ENCODE results near the gene ANAPC5.

ANAPC5 gene

DNA sequence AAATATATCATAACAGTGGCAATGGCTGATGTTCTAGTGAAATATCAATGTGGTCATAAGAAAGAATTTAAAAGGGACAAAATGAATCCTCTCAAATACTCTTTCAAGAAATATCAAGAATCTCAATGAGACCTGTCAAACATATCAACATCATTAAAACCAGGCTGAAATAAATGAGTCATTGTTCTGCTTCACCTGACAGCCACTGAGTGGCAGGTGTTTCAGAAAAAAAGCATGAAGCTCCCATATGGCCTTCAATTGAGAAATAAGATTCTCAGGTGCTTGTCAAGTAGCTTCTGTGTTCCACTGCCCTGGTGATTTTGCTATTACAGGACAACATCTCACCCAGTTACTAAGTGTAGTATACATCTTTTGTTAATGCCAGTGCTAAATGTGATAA lies 21.5 kb downstream of the ANAPC5 start:
- DNase-seq (ENCODE audit: low spot score) = no peak
- H3K4me1 ChIP-seq (ENCODE audit: insufficient read depth, poor library complexity, severe bottlenecking) = no peaks in the 10 kb centered on the region
- H3K27me3 ChIP-seq (ENCODE audit: insufficient read depth, poor library complexity, severe bottlenecking) = no peaks in the 10 kb centered on the region
- H3K4me3 ChIP-seq (ENCODE audit: severe bottlenecking) = no peak overlapping the region
- H3K9me3 ChIP-seq (ENCODE audit: severe bottlenecking) = no peaks in the 10 kb centered on the region
- TF ChIP-seq, protein P1, sequence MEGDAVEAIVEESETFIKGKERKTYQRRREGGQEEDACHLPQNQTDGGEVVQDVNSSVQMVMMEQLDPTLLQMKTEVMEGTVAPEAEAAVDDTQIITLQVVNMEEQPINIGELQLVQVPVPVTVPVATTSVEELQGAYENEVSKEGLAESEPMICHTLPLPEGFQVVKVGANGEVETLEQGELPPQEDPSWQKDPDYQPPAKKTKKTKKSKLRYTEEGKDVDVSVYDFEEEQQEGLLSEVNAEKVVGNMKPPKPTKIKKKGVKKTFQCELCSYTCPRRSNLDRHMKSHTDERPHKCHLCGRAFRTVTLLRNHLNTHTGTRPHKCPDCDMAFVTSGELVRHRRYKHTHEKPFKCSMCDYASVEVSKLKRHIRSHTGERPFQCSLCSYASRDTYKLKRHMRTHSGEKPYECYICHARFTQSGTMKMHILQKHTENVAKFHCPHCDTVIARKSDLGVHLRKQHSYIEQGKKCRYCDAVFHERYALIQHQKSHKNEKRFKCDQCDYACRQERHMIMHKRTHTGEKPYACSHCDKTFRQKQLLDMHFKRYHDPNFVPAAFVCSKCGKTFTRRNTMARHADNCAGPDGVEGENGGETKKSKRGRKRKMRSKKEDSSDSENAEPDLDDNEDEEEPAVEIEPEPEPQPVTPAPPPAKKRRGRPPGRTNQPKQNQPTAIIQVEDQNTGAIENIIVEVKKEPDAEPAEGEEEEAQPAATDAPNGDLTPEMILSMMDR (IDR thresholded peaks at IDR 0.05; ENCODE audit: poor library complexity, severe bottlenecking) = no peak
- no peak for ATAC-seq (ENCODE audit: low read depth)
- peaks cover 99% of the 10 kb centered on the region for H3K36me3 ChIP-seq (ENCODE audit: low read depth)
- no peak overlapping the region for H3K27ac ChIP-seq (ENCODE audit: poor library complexity, severe bottlenecking)

DNA sequence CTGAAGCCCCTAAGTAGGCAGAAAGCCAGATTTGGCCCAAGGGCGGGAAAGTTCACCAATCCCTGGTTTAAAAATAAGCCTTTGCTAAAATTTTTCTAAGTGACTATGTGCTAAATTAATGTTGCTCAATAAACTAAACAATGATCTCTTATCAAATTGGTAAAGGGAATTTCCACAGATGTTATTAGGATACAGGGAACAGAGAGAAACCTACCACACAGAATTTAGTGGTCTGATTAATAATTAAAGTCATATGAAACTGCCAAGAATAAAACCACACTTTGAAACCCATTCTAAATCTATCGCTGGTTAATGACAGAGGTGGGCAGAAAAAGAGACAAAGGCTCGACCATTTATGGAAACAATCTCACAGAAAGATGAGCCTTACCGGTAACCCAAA lies 22.0 kb downstream of the ANAPC5 start:
- H3K27me3 ChIP-seq (ENCODE audit: insufficient read depth, poor library complexity, severe bottlenecking) = no peaks in the 10 kb centered on the region
- DNase-seq (ENCODE audit: low spot score) (no peak), ATAC-seq (ENCODE audit: low read depth) (no peak)
- no peaks in the 10 kb centered on the region for H3K4me1 ChIP-seq (ENCODE audit: insufficient read depth, poor library complexity, severe bottlenecking)
- no peak overlapping the region for H3K4me3 ChIP-seq (ENCODE audit: severe bottlenecking)
- peaks cover 99% of the 10 kb centered on the region for H3K36me3 ChIP-seq (ENCODE audit: low read depth)
- TF ChIP-seq, protein P1 (IDR thresholded peaks at IDR 0.05; ENCODE audit: poor library complexity, severe bottlenecking) = no peak
- no peak overlapping the region for H3K27ac ChIP-seq (ENCODE audit: poor library complexity, severe bottlenecking)
- no peaks in the 10 kb centered on the region for H3K9me3 ChIP-seq (ENCODE audit: severe bottlenecking)

DNA sequence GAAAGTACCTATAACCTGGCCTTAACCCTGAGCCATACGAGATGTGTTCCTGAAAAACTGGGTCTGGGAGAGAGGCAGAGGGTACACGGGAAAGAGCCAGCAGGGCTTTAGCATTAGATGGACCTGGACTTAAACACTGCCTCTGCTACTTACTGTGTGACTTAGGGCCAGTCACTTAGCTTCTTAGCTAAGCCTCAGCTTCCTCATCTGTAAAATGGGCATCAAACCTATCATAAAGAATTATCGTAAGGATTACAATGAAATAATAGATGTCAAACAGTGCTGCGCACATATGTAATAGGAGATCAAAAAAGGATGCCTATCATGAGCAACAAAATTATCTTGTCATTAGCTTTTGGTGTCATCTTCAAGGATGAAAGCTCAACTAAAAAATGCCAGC lies 23.6 kb downstream of the ANAPC5 start:
- no peak overlapping the region for H3K4me3 ChIP-seq (ENCODE audit: severe bottlenecking)
- DNase-seq (ENCODE audit: low spot score) (no peak), ATAC-seq (ENCODE audit: low read depth) (no peak)
- H3K36me3 ChIP-seq (ENCODE audit: low read depth) = peaks cover 99% of the 10 kb centered on the region
- TF ChIP-seq, protein P1 (IDR thresholded peaks at IDR 0.05; ENCODE audit: poor library complexity, severe bottlenecking) = no peak
- no peaks in the 10 kb centered on the region for H3K4me1 ChIP-seq (ENCODE audit: insufficient read depth, poor library complexity, severe bottlenecking)
- H3K27ac ChIP-seq (ENCODE audit: poor library complexity, severe bottlenecking) = no peak overlapping the region
- H3K27me3 ChIP-seq (ENCODE audit: insufficient read depth, poor library complexity, severe bottlenecking) = no peaks in the 10 kb centered on the region
- no peaks in the 10 kb centered on the region for H3K9me3 ChIP-seq (ENCODE audit: severe bottlenecking)

DNA sequence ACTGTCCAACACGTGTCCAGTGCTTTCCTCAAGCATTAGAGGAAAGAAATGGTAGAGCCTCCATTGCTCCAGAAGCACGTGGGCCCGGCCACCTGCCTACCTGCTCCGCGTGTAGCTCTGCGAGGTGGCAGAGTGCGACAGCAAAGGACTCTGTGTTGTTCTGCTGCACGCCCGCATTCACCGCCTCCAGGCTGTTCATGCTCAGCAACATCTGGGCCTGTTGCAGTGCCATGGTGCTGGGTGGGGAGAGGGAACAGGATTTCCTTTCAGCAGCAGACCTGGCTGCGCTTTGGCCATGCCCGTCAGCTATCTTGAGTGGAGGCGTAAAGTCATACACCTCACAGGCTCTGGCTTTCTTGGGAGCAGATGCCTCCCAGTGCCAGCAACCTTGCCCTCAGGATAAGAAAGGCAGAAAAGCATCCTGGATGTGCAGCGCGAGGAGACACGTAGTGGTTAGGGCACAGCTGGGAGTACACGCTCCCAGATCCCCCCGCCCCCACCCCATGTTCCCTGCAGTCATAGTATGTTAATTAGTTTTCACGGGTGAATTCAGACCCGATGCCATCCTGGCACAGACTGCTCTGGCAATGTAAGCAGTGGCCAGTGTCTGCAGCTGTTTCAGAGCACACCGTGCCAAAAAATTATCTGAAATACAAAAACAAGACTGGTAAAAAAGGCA lies 25.1 kb downstream of the ANAPC5 start:
- ATAC-seq (ENCODE audit: low read depth) (no peak), DNase-seq (ENCODE audit: low spot score) (no peak)
- H3K27ac ChIP-seq (ENCODE audit: poor library complexity, severe bottlenecking) = no peak overlapping the region
- no peaks in the 10 kb centered on the region for H3K4me1 ChIP-seq (ENCODE audit: insufficient read depth, poor library complexity, severe bottlenecking)
- H3K4me3 ChIP-seq (ENCODE audit: severe bottlenecking) = no peak overlapping the region
- H3K9me3 ChIP-seq (ENCODE audit: severe bottlenecking) = no peaks in the 10 kb centered on the region
- TF ChIP-seq, protein P1 (IDR thresholded peaks at IDR 0.05; ENCODE audit: poor library complexity, severe bottlenecking) = no peak
- H3K36me3 ChIP-seq (ENCODE audit: low read depth) = peaks cover 97% of the 10 kb centered on the region
- H3K27me3 ChIP-seq (ENCODE audit: insufficient read depth, poor library complexity, severe bottlenecking) = no peaks in the 10 kb centered on the region

DNA sequence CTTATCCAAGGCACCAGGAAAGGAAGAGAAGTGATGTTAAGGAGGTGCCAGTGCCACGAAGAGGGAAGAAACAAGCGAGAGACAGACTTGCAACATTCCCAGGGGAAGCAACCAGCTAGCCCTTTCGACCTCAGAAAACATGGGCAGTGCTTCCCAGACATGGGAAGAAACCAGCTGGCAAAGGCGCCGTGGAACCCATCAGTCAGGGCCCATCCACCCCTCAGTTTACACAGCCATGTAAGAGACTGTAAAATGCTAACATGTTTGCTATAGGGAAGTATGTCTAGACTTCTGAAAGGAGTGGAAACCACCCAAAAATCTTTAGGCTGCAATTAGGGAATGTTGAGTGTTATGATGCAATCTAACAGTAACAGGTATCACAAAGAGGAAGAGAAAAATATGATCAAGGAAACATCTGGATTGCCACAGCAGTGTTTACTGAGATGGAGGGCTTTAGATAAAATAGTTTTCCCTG lies 26.3 kb downstream of the ANAPC5 start:
- H3K36me3 ChIP-seq (ENCODE audit: low read depth) = peaks cover 88% of the 10 kb centered on the region
- no peak for DNase-seq (ENCODE audit: low spot score)
- H3K27ac ChIP-seq (ENCODE audit: poor library complexity, severe bottlenecking) = no peak overlapping the region

More for the DNA sequence above, 26.3 kb downstream of the ANAPC5 start:
- H3K27me3 ChIP-seq (ENCODE audit: insufficient read depth, poor library complexity, severe bottlenecking) = no peaks in the 10 kb centered on the region
- TF ChIP-seq, protein P1 (IDR thresholded peaks at IDR 0.05; ENCODE audit: poor library complexity, severe bottlenecking) = no peak
- no peaks in the 10 kb centered on the region for H3K4me1 ChIP-seq (ENCODE audit: insufficient read depth, poor library complexity, severe bottlenecking)
- H3K9me3 ChIP-seq (ENCODE audit: severe bottlenecking) = no peaks in the 10 kb centered on the region
- ATAC-seq (ENCODE audit: low read depth) = no peak
- H3K4me3 ChIP-seq (ENCODE audit: severe bottlenecking) = no peak overlapping the region

Data from RWPE2 (cell line).